OCI-LY7 (cell line): Measurements from ENCODE around the gene CIITA. TPM values are rescaled to one million over a fixed set of nuclear protein-coding genes. Genes with fewer than 3 reads are reported as not detected.
A peak's percentile ranks its signal among the peaks of the same experiment; 100 is the strongest.

Experiments
- BruUV-seq: library from RNA; stranded (reverse); fragments of 400-500 nt; replicated peaks from 2 replicates; lab custom pipeline; 2021; lab: Mats Ljungman, UMichigan
- CTCF ChIA-PET: fragments of 300-600 bp; sonication (Branson Sonifier 250); formaldehyde crosslinking; loops from one replicate; lab custom pipeline; 2022; ENCODE audit warnings: antibody characterized with exemption; ENCODE audit not compliant: unreplicated experiment; lab: Charles Lee
- POLR2A ChIA-PET: fragments of 300-600 bp; sonication (Branson Sonifier 250); formaldehyde crosslinking; loops from one replicate; lab custom pipeline; 2022; ENCODE audit warnings: antibody characterized with exemption; lab: Charles Lee
- DNase-seq: peaks from one replicate; pipeline ENCODE4 v3.0.0-alpha.2; 2015; ENCODE audit warnings: low spot score
- H2AFZ ChIP-seq: fragments of 200-600 bp; sonication (generic), shearing (Covaris generic); 2 replicates; pipeline ENCODE4 v1.6.1; 2014; ENCODE audit warnings: mild to moderate bottlenecking, antibody characterized with exemption, low read length, moderate library complexity
- H3K27ac ChIP-seq: fragments of 200-600 bp; sonication (generic); 2 replicates; pipeline ENCODE4 v1.5.1; 2014; ENCODE audit warnings: mixed run types, low read depth, mild to moderate bottlenecking, moderate library complexity, low read length, inconsistent platforms; ENCODE audit not compliant: poor library complexity, severe bottlenecking
- H3K36me3 ChIP-seq: fragments of 200-600 bp; sonication (generic); 2 replicates; pipeline ENCODE4 v1.6.1; 2014; ENCODE audit warnings: mild to moderate bottlenecking, antibody characterized with exemption, low read length, moderate library complexity, mixed read lengths; ENCODE audit not compliant: insufficient read depth
- H3K4me1 ChIP-seq: fragments of 200-600 bp; sonication (generic); 2 replicates; pipeline ENCODE4 v1.5.1; 2014; ENCODE audit warnings: mild to moderate bottlenecking, low read length; ENCODE audit not compliant: insufficient read depth, poor library complexity, severe bottlenecking
- H3K4me2 ChIP-seq: fragments of 200-600 bp; sonication (generic); 2 replicates; pipeline ENCODE4 v1.6.1; 2014; ENCODE audit warnings: mild to moderate bottlenecking, low read length
- H3K4me3 ChIP-seq: fragments of 200-600 bp; sonication (generic); 2 replicates; pipeline ENCODE4 v1.5.1; 2014; ENCODE audit warnings: mild to moderate bottlenecking, low read depth, low read length; ENCODE audit not compliant: poor library complexity, severe bottlenecking
- H3K79me2 ChIP-seq: fragments of 200-600 bp; sonication (generic); 2 replicates; pipeline ENCODE4 v1.6.1; 2016; ENCODE audit warnings: low read depth, mild to moderate bottlenecking, low read length, moderate library complexity, mixed read lengths; ENCODE audit not compliant: insufficient read depth
- H3K9me2 ChIP-seq: fragments of 200-600 bp; sonication (generic); 2 replicates; pipeline ENCODE4 v1.6.1; 2016; ENCODE audit warnings: mild to moderate bottlenecking, low read length, mixed read lengths; ENCODE audit not compliant: insufficient read depth
- H3K9me3 ChIP-seq: fragments of 200-600 bp; sonication (generic); 2 replicates; pipeline ENCODE4 v1.6.1; 2014; ENCODE audit warnings: mild to moderate bottlenecking, mixed run types, low read length, mixed read lengths
- H4K20me1 ChIP-seq: fragments of 200-600 bp; sonication (generic); 2 replicates; pipeline ENCODE4 v1.6.1; 2014; ENCODE audit warnings: mild to moderate bottlenecking, antibody characterized with exemption, low read length, moderate library complexity, mixed read lengths; ENCODE audit not compliant: insufficient read depth
- CTCF ChIP-seq: fragments of 200-600 bp; sonication (generic); conservative IDR thresholded peaks from 2 replicates; pipeline ENCODE4 v1.5.1; 2014; ENCODE audit warnings: mild to moderate bottlenecking, antibody characterized with exemption, low read length, moderate library complexity, mixed read lengths
- EZH2phosphoT487 ChIP-seq: fragments of 200-600 bp; sonication (generic); IDR thresholded peaks from 2 replicates; pipeline ENCODE4 v1.6.1; 2018; ENCODE audit warnings: low read depth, borderline replicate concordance, mild to moderate bottlenecking, mixed run types, antibody characterized with exemption, low read length, moderate library complexity, mixed read lengths
- intact Hi-C: fragments of 100-400 bp; cut with micrococcal nuclease; formaldehyde crosslinking; loops from one replicate; pipeline ENCODE4 v1.10.0; 2022; ENCODE audit not compliant: unreplicated experiment
- total RNA-seq, 2 experiments: library from RNA; depleted of rRNA in 1 of 2; stranded (reverse); fragments of >200 nt in 1 of 2; shearing (Covaris generic) in 1 of 2; gene quantifications; 2 replicates each; pipeline ENCODE4 v1.2.3, GENCODE V29; 2014 to 2022

The CIITA gene
- total RNA-seq, 2 experiments from 2014 or later = 68.7 to 101 TPM

GRCh38 chr16:10918294-10919002, 41.4 kb downstream of the CIITA start:
- TF ChIP-seq CTCF (peak; percentile 97), EZH2phosphoT487 (no peak)
- H2AFZ ChIP-seq = no peak overlapping the region
- no peaks in the 10 kb centered on the region for H4K20me1 ChIP-seq
- no peaks in the 10 kb centered on the region for H3K79me2 ChIP-seq
- H3K9me3 ChIP-seq = no peaks in the 10 kb centered on the region
- peaks cover 89% of the 10 kb centered on the region for H3K36me3 ChIP-seq
- CTCF ChIA-PET = interaction anchor here (0.7 to 1.7 kb wide), 2 partner anchors 40 to 174 kb away, joined by 4 to 11 read pairs; no protein-coding TSS in a partner anchor
- no peak overlapping the region for H3K4me2 ChIP-seq
- no peak overlapping the region for H3K27ac ChIP-seq
- no peak overlapping the region for H3K4me3 ChIP-seq
- POLR2A ChIA-PET = interaction anchor here (0.6 to 1.4 kb wide), 6 partner anchors 31 to 1957 kb away, joined by 3 to 5 read pairs (median 4); no protein-coding TSS in a partner anchor
- H3K4me1 ChIP-seq = peaks cover 6% of the 10 kb centered on the region
- no TSS peak for BruUV-seq
- no peaks in the 10 kb centered on the region for H3K9me2 ChIP-seq
- intact Hi-C loops = loop anchor here (1.0 to 5.0 kb wide), 5 partner anchors 41 to 398 kb away; partner anchors contain the start of gene CIITA
- peak; percentile 87 for DNase-seq

GRCh38 chr16:10919003-10919351, 42.0 kb downstream of the CIITA start:
- peaks cover 6% of the 10 kb centered on the region for H3K4me1 ChIP-seq
- no peak overlapping the region for H3K27ac ChIP-seq
- CTCF ChIA-PET = interaction anchor here (0.7 to 1.7 kb wide), 2 partner anchors 41 to 175 kb away, joined by 4 to 11 read pairs; no protein-coding TSS in a partner anchor
- H2AFZ ChIP-seq = no peak overlapping the region
- H3K36me3 ChIP-seq = peaks cover 92% of the 10 kb centered on the region
- no peak for TF ChIP-seq EZH2phosphoT487
- peak; percentile 39; the same call in 1 of the 2 replicates for TF ChIP-seq CTCF
- no peak overlapping the region for H3K4me3 ChIP-seq
- no peaks in the 10 kb centered on the region for H3K9me3 ChIP-seq
- BruUV-seq = no TSS peak
- H4K20me1 ChIP-seq = no peaks in the 10 kb centered on the region
- DNase-seq = no peak
- intact Hi-C loops = loop anchor here (2.0 to 5.0 kb wide), 4 partner anchors 174 to 398 kb away; no protein-coding TSS in a partner anchor
- no peak overlapping the region for H3K4me2 ChIP-seq
- POLR2A ChIA-PET = interaction anchor here (0.9 to 1.4 kb wide), 5 partner anchors 31 to 181 kb away, joined by 3 to 5 read pairs (median 4); no protein-coding TSS in a partner anchor
- no peaks in the 10 kb centered on the region for H3K9me2 ChIP-seq
- no peaks in the 10 kb centered on the region for H3K79me2 ChIP-seq
